GM10847 (cell line): ENCODE results near the gene SLC13A5.

Source experiments
- POLR2A ChIP-seq: IDR thresholded peaks from 2 replicates; pipeline ENCODE4 v1.6.1; 2011; ENCODE audit not compliant: insufficient read length; ENCODE audit errors: extremely low read depth

SLC13A5 gene

GRCh38 chr17:6639586-6640535, 73.3 kb downstream of the SLC13A5 start:
- no peak for TF ChIP-seq POLR2A

GRCh38 chr17:6639014-6639585, 74.1 kb downstream of the SLC13A5 start:
- no peak for TF ChIP-seq POLR2A

GRCh38 chr17:6638046-6638908, 74.9 kb downstream of the SLC13A5 start:
- TF ChIP-seq POLR2A = no peak

- no peak for TF ChIP-seq POLR2A
Observed at GRCh38 chr17:6637458-6637840, 75.7 kb downstream of the SLC13A5 start.

- no peak for TF ChIP-seq POLR2A
Observed at GRCh38 chr17:6636616-6637457, 76.3 kb downstream of the SLC13A5 start.

- TF ChIP-seq POLR2A = no peak
Observed at GRCh38 chr17:6636105-6636504, 77.1 kb downstream of the SLC13A5 start.
